DND-41 (cell line): ENCODE data around the gene EVC2.

Experiments
- ATAC-seq: fragments of 200-7000 bp; cut with Tn5 transposase; 3 replicates; pipeline ENCODE4 v1.9.1; 2021; ENCODE audit warnings: low read depth; ENCODE audit not compliant: insufficient read depth
- DNase-seq: peaks from one replicate; pipeline ENCODE4 v3.0.0-alpha.2; 2020
- H2AFZ ChIP-seq: 2 replicates; pipeline ENCODE4 v1.6.0; 2012; ENCODE audit warnings: low read depth, low read length
- H3K27ac ChIP-seq: 2 replicates; pipeline ENCODE4 v1.5.1; 2012; ENCODE audit warnings: low read length, inconsistent platforms
- H3K27me3 ChIP-seq: fragments of 200-600 bp; sonication (generic); 2 replicates; pipeline ENCODE4 v1.6.0; 2012; ENCODE audit warnings: low read length, mild to moderate bottlenecking, inconsistent platforms; ENCODE audit not compliant: insufficient read depth, poor library complexity
- H3K36me3 ChIP-seq: 2 replicates; pipeline ENCODE4 v1.5.1; 2012; ENCODE audit warnings: low read length, inconsistent platforms; ENCODE audit not compliant: insufficient read depth
- H3K4me1 ChIP-seq: 2 replicates; pipeline ENCODE4 v1.5.1; 2012; ENCODE audit warnings: mild to moderate bottlenecking, low read length; ENCODE audit not compliant: insufficient read depth
- H3K4me2 ChIP-seq: 2 replicates; pipeline ENCODE4 v1.6.0; 2012; ENCODE audit warnings: mild to moderate bottlenecking, moderate library complexity, low read length, inconsistent platforms; ENCODE audit not compliant: insufficient read depth
- H3K4me3 ChIP-seq, 2 experiments: fragments of 200-600 bp in 1 of 2; shearing (Covaris generic) in 1 of 2; 2 replicates each; pipeline ENCODE4 v1.5.1; 2012 to 2016; ENCODE audit warnings: inconsistent platforms in 2 of 2, low read length in 2 of 2, mild to moderate bottlenecking in 2 of 2, low read depth in 1 of 2, moderate library complexity in 1 of 2
- H3K79me2 ChIP-seq: 2 replicates; pipeline ENCODE4 v1.6.0; 2012; ENCODE audit warnings: low read length, inconsistent platforms; ENCODE audit not compliant: insufficient read depth
- H3K9ac ChIP-seq: 2 replicates; pipeline ENCODE4 v1.6.0; 2012; ENCODE audit warnings: low read depth, mild to moderate bottlenecking, inconsistent platforms, low read length, moderate library complexity
- H3K9me3 ChIP-seq: 2 replicates; pipeline ENCODE4 v1.5.1; 2012; ENCODE audit warnings: low read length, moderate library complexity, mild to moderate bottlenecking, inconsistent platforms; ENCODE audit not compliant: insufficient read depth, severe bottlenecking
- H4K20me1 ChIP-seq: 2 replicates; pipeline ENCODE4 v1.6.0; 2012; ENCODE audit warnings: low read length; ENCODE audit not compliant: insufficient read depth
- EZH2 ChIP-seq: IDR thresholded peaks from 3 replicates; pipeline ENCODE4 v1.6.1; 2012; ENCODE audit warnings: borderline replicate concordance, low read depth, mild to moderate bottlenecking, moderate library complexity, low read length, inconsistent platforms; ENCODE audit not compliant: severe bottlenecking
- TF ChIP-seq, protein P1 (sequence below): IDR thresholded peaks from 2 replicates; pipeline ENCODE4 v1.5.1; 2012; ENCODE audit warnings: borderline replicate concordance, low read length, moderate library complexity, mild to moderate bottlenecking; ENCODE audit not compliant: poor library complexity, severe bottlenecking; ENCODE audit errors: extremely low read depth

Gene EVC2

DNA sequence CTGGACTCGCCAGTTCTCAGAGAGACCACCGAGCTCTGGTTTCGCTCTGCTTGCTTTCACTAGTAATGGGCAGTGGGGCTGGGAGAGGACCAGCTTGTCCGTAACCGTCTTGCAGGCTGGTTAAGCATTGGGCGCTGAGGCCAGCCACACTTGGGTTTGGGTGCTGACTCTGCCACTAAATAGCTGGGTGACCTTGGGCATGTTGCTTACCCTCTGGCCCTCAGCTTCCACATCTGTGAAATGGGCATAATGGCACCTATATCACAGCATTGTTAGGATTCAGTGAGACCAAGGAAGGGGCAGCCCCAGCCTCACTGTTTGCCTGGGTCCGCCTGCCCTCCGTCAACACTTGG lies 46.1 kb upstream of the EVC2 start:
- no peaks in the 10 kb centered on the region for H3K9me3 ChIP-seq
- H3K4me3 ChIP-seq, result no peak overlapping the region
- no peak overlapping the region for H3K27ac ChIP-seq
- H4K20me1 ChIP-seq, result no peaks in the 10 kb centered on the region
- H3K79me2 ChIP-seq, result no peaks in the 10 kb centered on the region
- no peaks in the 10 kb centered on the region for H3K36me3 ChIP-seq
- DNase-seq (no peak), ATAC-seq (no peak)
- no peak overlapping the region for H2AFZ ChIP-seq
- no peak for TF ChIP-seq EZH2
- TF ChIP-seq, protein P1, sequence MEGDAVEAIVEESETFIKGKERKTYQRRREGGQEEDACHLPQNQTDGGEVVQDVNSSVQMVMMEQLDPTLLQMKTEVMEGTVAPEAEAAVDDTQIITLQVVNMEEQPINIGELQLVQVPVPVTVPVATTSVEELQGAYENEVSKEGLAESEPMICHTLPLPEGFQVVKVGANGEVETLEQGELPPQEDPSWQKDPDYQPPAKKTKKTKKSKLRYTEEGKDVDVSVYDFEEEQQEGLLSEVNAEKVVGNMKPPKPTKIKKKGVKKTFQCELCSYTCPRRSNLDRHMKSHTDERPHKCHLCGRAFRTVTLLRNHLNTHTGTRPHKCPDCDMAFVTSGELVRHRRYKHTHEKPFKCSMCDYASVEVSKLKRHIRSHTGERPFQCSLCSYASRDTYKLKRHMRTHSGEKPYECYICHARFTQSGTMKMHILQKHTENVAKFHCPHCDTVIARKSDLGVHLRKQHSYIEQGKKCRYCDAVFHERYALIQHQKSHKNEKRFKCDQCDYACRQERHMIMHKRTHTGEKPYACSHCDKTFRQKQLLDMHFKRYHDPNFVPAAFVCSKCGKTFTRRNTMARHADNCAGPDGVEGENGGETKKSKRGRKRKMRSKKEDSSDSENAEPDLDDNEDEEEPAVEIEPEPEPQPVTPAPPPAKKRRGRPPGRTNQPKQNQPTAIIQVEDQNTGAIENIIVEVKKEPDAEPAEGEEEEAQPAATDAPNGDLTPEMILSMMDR, result no peak
- H3K4me2 ChIP-seq, result no peak overlapping the region
- H3K27me3 ChIP-seq, result no peaks in the 10 kb centered on the region
- no peaks in the 10 kb centered on the region for H3K4me1 ChIP-seq
- H3K9ac ChIP-seq, result no peak overlapping the region

- Histone ChIP-seq H3K27ac (no peak overlapping the region), H3K4me2 (no peak overlapping the region), H3K36me3 (no peaks in the 10 kb centered on the region), H3K9me3 (no peaks in the 10 kb centered on the region), H3K27me3 (no peaks in the 10 kb centered on the region), H3K4me1 (no peaks in the 10 kb centered on the region), H3K4me3 (no peak overlapping the region), H2AFZ (no peak overlapping the region), H3K79me2 (no peaks in the 10 kb centered on the region), H4K20me1 (no peaks in the 10 kb centered on the region), H3K9ac (no peak overlapping the region)
- DNase-seq (no peak), ATAC-seq (no peak)
- no peak for TF ChIP-seq EZH2
- TF ChIP-seq, protein P1, result no peak
Observed at GRCh38 chr4:5753766-5754528, 45.6 kb upstream of the EVC2 start.

GRCh38 chr4:5753366-5753765 lies 45.0 kb upstream of the EVC2 start:
- TF ChIP-seq EZH2, result no peak
- TF ChIP-seq, protein P1, result no peak
- Histone ChIP-seq H3K4me2 (no peak overlapping the region), H4K20me1 (no peaks in the 10 kb centered on the region), H3K9me3 (no peaks in the 10 kb centered on the region), H2AFZ (no peak overlapping the region), H3K9ac (no peak overlapping the region), H3K36me3 (no peaks in the 10 kb centered on the region), H3K79me2 (no peaks in the 10 kb centered on the region), H3K27me3 (no peaks in the 10 kb centered on the region), H3K27ac (no peak overlapping the region), H3K4me1 (no peaks in the 10 kb centered on the region), H3K4me3 (no peak overlapping the region)
- ATAC-seq (no peak), DNase-seq (no peak)
